22Rv1 (cell line): ENCODE results near the gene LILRA5.

Experiments used
- H3K27ac ChIP-seq: fragments of 450-650 bp; 2 replicates; pipeline ENCODE4 v1.5.1; 2017
- CTCF ChIP-seq: fragments of 450-650 bp; IDR thresholded peaks from 2 replicates; pipeline ENCODE4 v1.5.1; 2017; ENCODE audit warnings: mild to moderate bottlenecking
- ZFX ChIP-seq: fragments of 450-650 bp; IDR thresholded peaks from 2 replicates; pipeline ENCODE4 v1.6.1; 2017; ENCODE audit warnings: antibody characterized with exemption, borderline replicate concordance

The LILRA5 gene

GRCh38 chr19:54337858-54338230, 24.9 kb upstream of the LILRA5 start:
- TF ChIP-seq CTCF (no peak), ZFX (no peak)
- no peak overlapping the region for H3K27ac ChIP-seq

DNA sequence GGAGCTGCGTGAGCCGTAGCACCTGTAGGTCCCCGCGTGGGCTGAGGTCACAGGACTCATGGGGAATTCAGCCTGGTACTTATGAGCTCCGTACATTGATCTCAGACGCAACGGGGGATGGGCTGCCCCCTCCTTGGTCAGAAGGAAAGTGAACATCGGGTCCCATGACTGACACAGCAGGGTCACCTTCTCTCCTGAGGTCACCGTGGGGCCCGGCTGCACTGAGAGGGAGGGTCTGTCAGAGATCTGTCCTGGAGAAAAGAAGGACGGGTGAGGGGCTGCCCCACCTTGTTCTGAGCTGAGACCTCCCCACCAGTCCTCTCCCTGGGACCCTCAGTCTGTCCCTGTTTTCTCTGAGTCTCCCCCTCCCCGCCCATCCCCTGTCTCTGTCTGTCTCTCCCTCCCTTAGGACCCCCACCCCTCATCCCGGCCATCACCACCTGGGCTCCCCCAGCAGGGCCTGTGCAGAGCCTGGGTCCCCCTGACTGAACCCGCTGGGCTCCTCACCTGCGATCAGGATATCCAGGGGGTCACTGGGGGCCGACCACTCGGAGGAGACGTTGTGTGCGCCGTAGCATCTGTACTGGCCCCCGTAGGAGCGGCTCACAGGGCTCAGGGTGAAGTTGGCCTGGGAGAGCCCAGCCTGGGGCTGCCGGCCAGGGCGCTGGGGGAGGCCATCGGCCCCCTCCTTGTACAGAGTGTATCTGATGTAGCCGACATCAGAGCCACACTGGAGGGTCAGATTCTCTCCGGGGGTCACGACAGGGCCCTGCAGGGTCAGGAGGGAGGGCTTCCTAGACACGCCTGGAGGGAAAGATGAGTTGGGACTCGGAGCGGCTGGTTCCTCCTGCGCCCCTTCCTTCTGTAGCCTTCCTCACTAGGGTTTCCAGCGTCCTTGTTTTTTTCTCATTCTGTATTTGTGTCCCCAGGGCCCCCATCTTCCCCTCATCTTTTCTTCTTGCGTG, 24.2 kb upstream of the LILRA5 start:
- TF ChIP-seq ZFX (no peak), CTCF (no peak)
- H3K27ac ChIP-seq: no peak overlapping the region

DNA sequence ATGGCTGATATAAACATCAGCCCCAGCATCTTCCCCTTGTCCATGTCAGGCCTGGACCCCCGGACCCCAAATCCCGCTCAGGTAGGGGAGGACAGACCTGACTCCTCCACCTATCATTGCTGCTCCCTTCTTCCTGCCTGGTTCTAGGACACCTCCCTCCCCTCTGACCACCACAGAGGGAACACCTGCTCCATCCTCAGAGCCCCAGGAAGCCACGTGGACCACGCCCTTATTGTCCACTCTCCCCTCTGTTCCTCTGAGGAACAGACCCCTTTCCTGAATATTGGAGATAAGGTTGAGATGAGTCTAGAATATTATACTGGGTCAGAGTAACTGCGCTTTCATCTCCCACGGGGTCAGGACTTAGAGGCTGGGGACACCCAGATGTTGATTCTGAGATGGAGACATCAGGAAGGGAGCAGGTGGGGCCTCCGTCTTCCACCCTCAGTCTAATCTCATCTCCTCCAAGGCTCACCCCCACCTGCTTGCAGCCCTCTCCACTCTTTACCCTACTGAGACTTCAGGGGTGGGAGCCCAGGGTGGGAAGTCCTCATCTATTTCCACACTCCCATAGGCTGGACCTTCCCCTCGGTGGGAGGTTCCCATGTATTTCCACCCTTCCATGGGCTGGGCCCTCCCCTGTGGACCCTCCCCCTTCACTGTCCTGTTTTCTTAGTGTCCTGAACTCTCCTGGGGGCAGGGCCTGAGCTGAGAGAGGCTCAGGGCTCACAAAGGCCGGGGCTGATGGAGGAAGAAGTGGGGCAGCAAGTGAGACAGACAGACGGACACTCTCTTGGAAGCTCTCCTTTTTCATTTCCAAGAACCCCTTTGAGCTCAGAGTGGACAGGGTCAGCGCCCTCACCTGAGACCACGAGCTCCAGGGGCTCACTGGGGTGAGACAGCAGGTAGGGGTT, 23.3 kb upstream of the LILRA5 start:
- no peak for TF ChIP-seq ZFX
- no peak for TF ChIP-seq CTCF
- H3K27ac ChIP-seq: no peak overlapping the region

- no peak overlapping the region for H3K27ac ChIP-seq
- TF ChIP-seq CTCF: no peak
- no peak for TF ChIP-seq ZFX
These were observed 22.2 kb upstream of the LILRA5 start for GRCh38 chr19:54335164-54335563.

- H3K27ac ChIP-seq: no peak overlapping the region
- no peak for TF ChIP-seq CTCF
- TF ChIP-seq ZFX: no peak
These were observed 20.8 kb upstream of the LILRA5 start for GRCh38 chr19:54333586-54334298.

DNA sequence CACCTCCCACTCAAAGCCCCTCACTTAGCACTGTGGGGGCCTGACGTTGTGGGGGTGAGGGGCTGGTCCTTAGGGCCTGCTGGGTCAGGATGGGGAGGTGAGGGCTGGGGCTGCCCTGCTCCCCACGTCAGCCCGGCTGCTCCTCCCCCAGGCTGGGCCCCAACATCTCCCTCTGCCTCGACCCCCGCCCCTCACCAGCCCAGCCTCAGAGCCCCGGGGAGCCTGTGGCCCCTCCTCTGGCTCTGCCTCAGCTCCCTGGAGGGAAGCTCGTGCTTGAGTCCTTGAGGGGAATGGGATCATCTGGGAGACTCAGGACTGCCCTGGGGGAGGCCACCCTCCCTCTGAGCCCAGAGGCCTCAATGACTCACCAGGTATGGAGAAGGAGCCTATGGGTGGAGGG, 19.2 kb upstream of the LILRA5 start:
- no peak for TF ChIP-seq CTCF
- no peak for TF ChIP-seq ZFX
- H3K27ac ChIP-seq: no peak overlapping the region
